T-helper 22 cell (primary cell): Measurements from ENCODE around the gene WNT3A.
A peak's percentile ranks its signal among the peaks of the same experiment; 100 is the strongest.

Experiments used
- DNase-seq: peaks from one replicate; pipeline ENCODE4 v3.0.0-alpha.2; 2020; ENCODE audit warnings: low read depth

Gene WNT3A

GRCh38 chr1:228100822-228101613 lies 94.2 kb downstream of the WNT3A start:
- DNase-seq: no peak

GRCh38 chr1:228101614-228101993 lies 94.8 kb downstream of the WNT3A start:
- no peak for DNase-seq

- peak; percentile 61 for DNase-seq
Observed at GRCh38 chr1:228101994-228102790, 95.4 kb downstream of the WNT3A start.

GRCh38 chr1:228102791-228103620 lies 96.2 kb downstream of the WNT3A start, which contains the start of gene C1orf35:
C1orf35 (minus strand) TSS chr1:228103325; CDS start chr1:228103227, 98 bp downstream.
- peak; percentile 88 for DNase-seq

- no peak for DNase-seq
Observed at GRCh38 chr1:228104526-228105269, 97.9 kb downstream of the WNT3A start.

GRCh38 chr1:228105270-228105995 lies 98.6 kb downstream of the WNT3A start:
- no peak for DNase-seq

GRCh38 chr1:228105996-228106799 lies 99.4 kb downstream of the WNT3A start:
- DNase-seq: no peak

- no peak for DNase-seq
Observed at GRCh38 chr1:228106800-228107054, 99.9 kb downstream of the WNT3A start.

- DNase-seq: no peak
Observed at GRCh38 chr1:228107636-228108035, 100.8 kb downstream of the WNT3A start.

- no peak for DNase-seq
Observed at GRCh38 chr1:228108055-228108690, 101.4 kb downstream of the WNT3A start.

GRCh38 chr1:228108742-228109072 lies 101.9 kb downstream of the WNT3A start:
- no peak for DNase-seq

- DNase-seq: peak; percentile 93
Observed at GRCh38 chr1:228109073-228109961, 102.5 kb downstream of the WNT3A start, which contains the start of gene MRPL55. MRPL55 (minus strand) TSS chr1:228109299; CDS start chr1:228108260, 1,039 bp downstream.

GRCh38 chr1:228109962-228110488 lies 103.2 kb downstream of the WNT3A start:
- no peak for DNase-seq

- no peak for DNase-seq
Observed at GRCh38 chr1:228110556-228110955, 103.8 kb downstream of the WNT3A start.
